OCI-LY7 (cell line): Measurements from ENCODE around the gene HSD11B1L. TPM values are rescaled to one million over a fixed set of nuclear protein-coding genes. Genes with fewer than 3 reads are reported as not detected.
A peak's percentile ranks its signal among the peaks of the same experiment; 100 is the strongest.

ENCODE experiments used
- BruUV-seq: library from RNA; stranded (reverse); fragments of 400-500 nt; replicated peaks from 2 replicates; lab custom pipeline; 2021; lab: Mats Ljungman, UMichigan
- CTCF ChIA-PET: fragments of 300-600 bp; sonication (Branson Sonifier 250); formaldehyde crosslinking; loops from one replicate; lab custom pipeline; 2022; ENCODE audit warnings: antibody characterized with exemption; ENCODE audit not compliant: unreplicated experiment; lab: Charles Lee
- POLR2A ChIA-PET: fragments of 300-600 bp; sonication (Branson Sonifier 250); formaldehyde crosslinking; loops from one replicate; lab custom pipeline; 2022; ENCODE audit warnings: antibody characterized with exemption; lab: Charles Lee
- DNase-seq: peaks from one replicate; pipeline ENCODE4 v3.0.0-alpha.2; 2015; ENCODE audit warnings: low spot score
- H2AFZ ChIP-seq: fragments of 200-600 bp; sonication (generic), shearing (Covaris generic); 2 replicates; pipeline ENCODE4 v1.6.1; 2014; ENCODE audit warnings: mild to moderate bottlenecking, antibody characterized with exemption, low read length, moderate library complexity
- H3K27ac ChIP-seq: fragments of 200-600 bp; sonication (generic); 2 replicates; pipeline ENCODE4 v1.5.1; 2014; ENCODE audit warnings: mixed run types, low read depth, mild to moderate bottlenecking, moderate library complexity, low read length, inconsistent platforms; ENCODE audit not compliant: poor library complexity, severe bottlenecking
- H3K36me3 ChIP-seq: fragments of 200-600 bp; sonication (generic); 2 replicates; pipeline ENCODE4 v1.6.1; 2014; ENCODE audit warnings: mild to moderate bottlenecking, antibody characterized with exemption, low read length, moderate library complexity, mixed read lengths; ENCODE audit not compliant: insufficient read depth
- H3K4me1 ChIP-seq: fragments of 200-600 bp; sonication (generic); 2 replicates; pipeline ENCODE4 v1.5.1; 2014; ENCODE audit warnings: mild to moderate bottlenecking, low read length; ENCODE audit not compliant: insufficient read depth, poor library complexity, severe bottlenecking
- H3K4me2 ChIP-seq: fragments of 200-600 bp; sonication (generic); 2 replicates; pipeline ENCODE4 v1.6.1; 2014; ENCODE audit warnings: mild to moderate bottlenecking, low read length
- H3K4me3 ChIP-seq: fragments of 200-600 bp; sonication (generic); 2 replicates; pipeline ENCODE4 v1.5.1; 2014; ENCODE audit warnings: mild to moderate bottlenecking, low read depth, low read length; ENCODE audit not compliant: poor library complexity, severe bottlenecking
- H3K79me2 ChIP-seq: fragments of 200-600 bp; sonication (generic); 2 replicates; pipeline ENCODE4 v1.6.1; 2016; ENCODE audit warnings: low read depth, mild to moderate bottlenecking, low read length, moderate library complexity, mixed read lengths; ENCODE audit not compliant: insufficient read depth
- H3K9me2 ChIP-seq: fragments of 200-600 bp; sonication (generic); 2 replicates; pipeline ENCODE4 v1.6.1; 2016; ENCODE audit warnings: mild to moderate bottlenecking, low read length, mixed read lengths; ENCODE audit not compliant: insufficient read depth
- H3K9me3 ChIP-seq: fragments of 200-600 bp; sonication (generic); 2 replicates; pipeline ENCODE4 v1.6.1; 2014; ENCODE audit warnings: mild to moderate bottlenecking, mixed run types, low read length, mixed read lengths
- H4K20me1 ChIP-seq: fragments of 200-600 bp; sonication (generic); 2 replicates; pipeline ENCODE4 v1.6.1; 2014; ENCODE audit warnings: mild to moderate bottlenecking, antibody characterized with exemption, low read length, moderate library complexity, mixed read lengths; ENCODE audit not compliant: insufficient read depth
- EZH2phosphoT487 ChIP-seq: fragments of 200-600 bp; sonication (generic); IDR thresholded peaks from 2 replicates; pipeline ENCODE4 v1.6.1; 2018; ENCODE audit warnings: low read depth, borderline replicate concordance, mild to moderate bottlenecking, mixed run types, antibody characterized with exemption, low read length, moderate library complexity, mixed read lengths
- intact Hi-C: fragments of 100-400 bp; cut with micrococcal nuclease; formaldehyde crosslinking; loops from one replicate; pipeline ENCODE4 v1.10.0; 2022; ENCODE audit not compliant: unreplicated experiment
- total RNA-seq, 2 experiments: library from RNA; depleted of rRNA in 1 of 2; stranded (reverse); fragments of >200 nt in 1 of 2; shearing (Covaris generic) in 1 of 2; gene quantifications; 2 replicates each; pipeline ENCODE4 v1.2.3, GENCODE V29; 2014 to 2022
- TF ChIP-seq, protein P1 (sequence below): fragments of 200-600 bp; sonication (generic); conservative IDR thresholded peaks from 2 replicates; pipeline ENCODE4 v1.5.1; 2014; ENCODE audit warnings: mild to moderate bottlenecking, antibody characterized with exemption, low read length, moderate library complexity, mixed read lengths

The HSD11B1L gene
- total RNA-seq, 2 experiments from 2014 or later = 4.6 to 4.9 TPM

DNA sequence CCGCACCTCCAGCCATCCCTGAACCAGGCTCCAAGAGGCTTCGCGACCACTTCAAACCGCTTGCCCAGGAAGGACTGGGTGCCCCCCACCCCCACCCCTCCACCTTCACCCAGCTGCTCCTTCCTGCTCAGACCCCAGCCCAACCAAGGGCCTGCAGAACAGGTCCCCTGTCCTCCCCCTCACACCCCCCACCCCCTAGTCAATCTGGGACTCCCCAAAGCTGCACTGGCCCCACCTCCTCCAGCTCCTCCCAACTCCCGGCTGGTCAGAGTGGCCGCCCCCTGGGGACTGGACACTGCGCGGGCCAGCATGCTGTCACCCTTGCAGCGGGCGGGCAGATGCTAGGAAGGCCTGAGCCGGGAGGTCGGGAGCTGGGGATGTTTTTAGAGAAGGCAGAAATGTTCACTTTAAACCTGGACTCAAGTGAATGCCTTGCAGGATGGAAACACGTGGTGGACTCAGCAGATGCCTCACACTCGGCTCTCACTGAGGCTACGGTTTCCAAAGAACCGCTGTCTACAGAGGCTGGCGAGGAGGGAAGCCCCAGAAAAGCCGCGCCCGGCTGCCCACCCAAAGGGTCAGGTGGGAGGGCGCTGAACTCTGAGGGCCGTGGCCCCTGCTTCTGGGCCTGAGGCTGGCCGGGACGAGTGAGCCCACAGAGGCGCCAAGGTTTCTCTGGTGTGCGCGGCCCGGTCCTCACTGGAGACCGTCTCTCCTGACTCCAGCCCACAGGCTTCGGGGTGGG is 17.2 kb downstream of the HSD11B1L start:
- Histone ChIP-seq H3K4me1 (peaks cover 6% of the 10 kb centered on the region), H3K27ac (no peak overlapping the region), H3K9me3 (no peaks in the 10 kb centered on the region), H3K79me2 (peaks cover 7% of the 10 kb centered on the region; the same call in 1 of the 2 replicates), H3K36me3 (peaks cover 92% of the 10 kb centered on the region), H3K4me2 (no peak overlapping the region), H4K20me1 (no peaks in the 10 kb centered on the region), H3K4me3 (no peak overlapping the region), H3K9me2 (no peaks in the 10 kb centered on the region), H2AFZ (no peak overlapping the region)
- DNase-seq = no peak
- ChIA-PET CTCF (no interaction called here), POLR2A (no interaction called here)
- BruUV-seq = no TSS peak
- TF ChIP-seq, protein P1, sequence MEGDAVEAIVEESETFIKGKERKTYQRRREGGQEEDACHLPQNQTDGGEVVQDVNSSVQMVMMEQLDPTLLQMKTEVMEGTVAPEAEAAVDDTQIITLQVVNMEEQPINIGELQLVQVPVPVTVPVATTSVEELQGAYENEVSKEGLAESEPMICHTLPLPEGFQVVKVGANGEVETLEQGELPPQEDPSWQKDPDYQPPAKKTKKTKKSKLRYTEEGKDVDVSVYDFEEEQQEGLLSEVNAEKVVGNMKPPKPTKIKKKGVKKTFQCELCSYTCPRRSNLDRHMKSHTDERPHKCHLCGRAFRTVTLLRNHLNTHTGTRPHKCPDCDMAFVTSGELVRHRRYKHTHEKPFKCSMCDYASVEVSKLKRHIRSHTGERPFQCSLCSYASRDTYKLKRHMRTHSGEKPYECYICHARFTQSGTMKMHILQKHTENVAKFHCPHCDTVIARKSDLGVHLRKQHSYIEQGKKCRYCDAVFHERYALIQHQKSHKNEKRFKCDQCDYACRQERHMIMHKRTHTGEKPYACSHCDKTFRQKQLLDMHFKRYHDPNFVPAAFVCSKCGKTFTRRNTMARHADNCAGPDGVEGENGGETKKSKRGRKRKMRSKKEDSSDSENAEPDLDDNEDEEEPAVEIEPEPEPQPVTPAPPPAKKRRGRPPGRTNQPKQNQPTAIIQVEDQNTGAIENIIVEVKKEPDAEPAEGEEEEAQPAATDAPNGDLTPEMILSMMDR = no peak
- no peak for TF ChIP-seq EZH2phosphoT487
- intact Hi-C loops = no loop called here

DNA sequence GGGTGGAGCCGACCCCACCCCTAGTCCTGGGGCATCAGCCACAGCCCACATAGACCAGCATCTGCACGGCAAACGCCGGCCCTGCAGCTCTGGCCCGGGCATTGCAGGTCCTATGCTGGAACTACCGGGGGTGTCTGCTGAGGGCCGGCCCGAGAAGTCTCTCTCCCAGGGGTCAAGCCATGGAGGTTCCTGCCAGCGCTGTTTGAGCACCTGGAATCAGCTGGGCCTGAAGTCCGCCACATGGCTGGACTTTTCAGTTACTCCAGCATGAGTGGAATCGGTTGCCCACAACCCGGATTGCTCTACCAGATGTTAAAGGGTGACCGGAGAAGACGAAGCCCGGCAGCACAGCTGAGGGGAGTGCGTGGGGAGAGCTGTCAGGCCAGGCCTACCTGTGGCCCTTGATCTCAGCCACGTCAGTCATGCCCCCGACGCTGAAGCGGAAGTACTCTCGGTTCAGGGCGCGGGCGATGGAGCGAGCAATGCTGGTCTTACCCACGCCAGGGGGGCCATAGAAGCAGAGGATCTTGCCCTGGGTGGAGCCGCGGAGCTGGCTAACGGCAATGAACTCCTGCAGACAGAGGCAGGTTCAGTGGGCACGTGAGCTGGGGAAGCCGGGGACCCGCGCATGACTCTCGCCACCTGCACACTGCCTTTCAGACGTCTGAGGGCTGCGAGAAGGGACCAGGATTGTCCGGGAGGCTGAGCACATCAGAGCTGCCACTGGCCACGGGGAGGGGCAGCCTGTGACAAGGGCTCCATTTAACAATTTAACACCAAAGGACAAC is 18.0 kb downstream of the HSD11B1L start:
- Histone ChIP-seq H3K79me2 (no peaks in the 10 kb centered on the region), H4K20me1 (no peaks in the 10 kb centered on the region), H3K4me2 (no peak overlapping the region; the same call in 1 of the 2 replicates), H3K4me1 (peaks cover 6% of the 10 kb centered on the region), H3K9me3 (no peaks in the 10 kb centered on the region), H2AFZ (no peak overlapping the region), H3K36me3 (peaks cover 92% of the 10 kb centered on the region), H3K9me2 (no peaks in the 10 kb centered on the region), H3K4me3 (no peak overlapping the region), H3K27ac (no peak overlapping the region)
- CTCF ChIA-PET = no interaction called here
- BruUV-seq = no TSS peak
- intact Hi-C loops = no loop called here
- TF ChIP-seq, protein P1 = no peak
- no peak for TF ChIP-seq EZH2phosphoT487
- POLR2A ChIA-PET = no interaction called here
- DNase-seq = peak; percentile 33
